ENCODE data around the gene ZNF324B. TPM values are rescaled to one million over a fixed set of nuclear protein-coding genes. Genes with fewer than 3 reads are reported as not detected.
"Not testable (repeated sequence)": the region's sequence is repeated elsewhere in the genome, so short reads cannot be mapped to it uniquely, and the experiment has no call there.

The ZNF324B gene
- total RNA-seq, 1 donor = 10.5 TPM

DNA sequence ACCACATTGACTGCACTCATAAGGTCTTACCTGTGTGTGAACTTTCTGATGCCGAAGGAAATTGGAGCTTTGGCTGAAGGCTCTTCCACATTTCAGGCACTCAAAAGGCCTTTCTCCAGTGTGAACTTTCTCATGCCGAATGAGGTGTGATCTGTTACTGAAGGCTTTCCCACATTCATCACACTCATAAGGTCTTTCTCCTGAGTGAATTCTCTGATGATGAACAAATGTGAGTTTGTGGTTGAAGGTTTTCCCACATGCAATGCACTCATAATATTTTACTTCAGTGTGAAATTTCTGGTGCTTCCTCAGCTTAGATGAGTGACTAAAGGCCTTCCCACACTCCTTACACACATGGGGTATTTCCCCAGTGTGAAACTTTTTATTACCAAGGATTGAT is 17.2 kb upstream of the ZNF324B start:
- no peak for DNase-seq (ENCODE audit: insufficient read length, low spot score, missing footprints)
- Histone ChIP-seq H3K36me3 (ENCODE audit: insufficient read depth, low read length) (peaks cover 53% of the 10 kb centered on the region), H2AFZ (ENCODE audit: low read length) (no peak overlapping the region), H3K9me3 (ENCODE audit: low read depth, low read length) (peaks cover 65% of the 10 kb centered on the region), H3K27ac (ENCODE audit: low read depth, low read length) (no peak overlapping the region), H3K4me3 (ENCODE audit: insufficient read depth, low read length) (no peak overlapping the region), H3K4me2 (ENCODE audit: insufficient read depth, low read length) (no peak overlapping the region), H4K20me1 (ENCODE audit: insufficient read depth, low read length) (no peaks in the 10 kb centered on the region), H3K4me1 (ENCODE audit: insufficient read depth, low read length) (peaks cover under 1% of the 10 kb centered on the region), H3K79me2 (ENCODE audit: insufficient read depth, low read length) (peaks cover 17% of the 10 kb centered on the region), H3K27me3 (ENCODE audit: insufficient read depth, low read length) (no peaks in the 10 kb centered on the region)
- TF ChIP-seq, protein P1, sequence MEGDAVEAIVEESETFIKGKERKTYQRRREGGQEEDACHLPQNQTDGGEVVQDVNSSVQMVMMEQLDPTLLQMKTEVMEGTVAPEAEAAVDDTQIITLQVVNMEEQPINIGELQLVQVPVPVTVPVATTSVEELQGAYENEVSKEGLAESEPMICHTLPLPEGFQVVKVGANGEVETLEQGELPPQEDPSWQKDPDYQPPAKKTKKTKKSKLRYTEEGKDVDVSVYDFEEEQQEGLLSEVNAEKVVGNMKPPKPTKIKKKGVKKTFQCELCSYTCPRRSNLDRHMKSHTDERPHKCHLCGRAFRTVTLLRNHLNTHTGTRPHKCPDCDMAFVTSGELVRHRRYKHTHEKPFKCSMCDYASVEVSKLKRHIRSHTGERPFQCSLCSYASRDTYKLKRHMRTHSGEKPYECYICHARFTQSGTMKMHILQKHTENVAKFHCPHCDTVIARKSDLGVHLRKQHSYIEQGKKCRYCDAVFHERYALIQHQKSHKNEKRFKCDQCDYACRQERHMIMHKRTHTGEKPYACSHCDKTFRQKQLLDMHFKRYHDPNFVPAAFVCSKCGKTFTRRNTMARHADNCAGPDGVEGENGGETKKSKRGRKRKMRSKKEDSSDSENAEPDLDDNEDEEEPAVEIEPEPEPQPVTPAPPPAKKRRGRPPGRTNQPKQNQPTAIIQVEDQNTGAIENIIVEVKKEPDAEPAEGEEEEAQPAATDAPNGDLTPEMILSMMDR (IDR thresholded peaks at IDR 0.05; ENCODE audit: extremely low read depth, low read depth, low read length) = no peak

DNA sequence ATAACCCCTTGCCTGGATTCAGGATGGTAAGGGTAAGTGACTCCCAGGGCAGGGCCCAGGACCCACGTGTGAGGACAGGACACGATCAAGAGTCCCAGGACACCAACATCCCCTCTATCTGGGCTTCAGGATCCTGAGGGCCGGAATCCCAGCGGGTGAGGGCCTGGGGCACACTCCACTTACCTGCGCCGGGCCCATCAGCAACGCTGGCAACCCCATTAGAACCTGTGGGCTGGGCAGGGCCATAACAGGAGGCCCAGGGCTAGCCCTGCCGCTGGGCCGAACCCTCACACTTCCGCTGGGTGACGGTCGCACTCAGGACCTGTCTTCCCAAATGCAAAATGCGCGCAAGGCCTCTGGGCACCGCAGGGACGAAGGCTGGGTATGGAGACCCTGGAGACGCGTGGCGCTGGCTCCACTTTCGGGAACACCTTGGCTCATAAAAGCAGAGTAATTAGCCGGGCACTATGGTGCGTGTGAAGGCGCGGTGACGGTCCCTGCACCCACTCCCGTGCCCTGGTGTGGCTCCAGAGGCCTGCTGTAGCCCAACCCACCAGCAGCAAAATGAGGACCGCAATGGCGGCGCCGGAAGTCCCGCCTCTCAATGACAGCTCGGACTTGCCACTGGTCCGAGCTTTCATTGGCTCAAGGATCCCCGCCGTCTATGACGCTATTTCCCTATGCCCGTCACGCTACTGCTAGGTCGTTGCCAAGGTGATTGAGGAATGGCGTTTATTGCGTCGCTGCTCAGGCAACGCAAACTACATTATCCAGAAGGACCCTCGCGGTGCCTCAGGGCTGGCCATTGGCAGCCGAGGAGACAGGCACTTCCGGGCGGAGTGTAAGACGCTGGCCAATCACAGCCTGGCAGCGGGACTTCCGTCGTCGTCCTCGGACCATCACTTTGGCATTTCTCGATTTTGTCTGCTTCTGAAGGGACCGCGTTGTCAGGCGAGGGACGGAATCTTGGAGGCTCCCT is 11.6 kb upstream of the ZNF324B start, which contains the start of gene ZNF132:
Gene ZNF132 (minus strand): TSS at position 578 of the 979 bp plus-strand sequence. CDS start 332 bp downstream, at position 246.
- peak; percentile 99 for DNase-seq (ENCODE audit: insufficient read length, low spot score, missing footprints)
- peaks cover 24% of the 10 kb centered on the region for H3K79me2 ChIP-seq (ENCODE audit: insufficient read depth, low read length)
- peaks cover 24% of the 10 kb centered on the region for H3K36me3 ChIP-seq (ENCODE audit: insufficient read depth, low read length)
- H3K4me2 ChIP-seq (ENCODE audit: insufficient read depth, low read length) = peak within 1 kb of the TSS; percentile 92
- H3K27me3 ChIP-seq (ENCODE audit: insufficient read depth, low read length) = no peaks in the 10 kb centered on the region
- no peaks in the 10 kb centered on the region for H4K20me1 ChIP-seq (ENCODE audit: insufficient read depth, low read length)
- peaks cover 12% of the 10 kb centered on the region for H3K4me1 ChIP-seq (ENCODE audit: insufficient read depth, low read length)
- H3K9me3 ChIP-seq (ENCODE audit: low read depth, low read length) = peaks cover 18% of the 10 kb centered on the region
- TF ChIP-seq, protein P1 (IDR thresholded peaks at IDR 0.05; ENCODE audit: extremely low read depth, low read depth, low read length) = no peak
- peak within 1 kb of the TSS; percentile 93 for H3K27ac ChIP-seq (ENCODE audit: low read depth, low read length)
- peak within 1 kb of the TSS; percentile 98 for H3K4me3 ChIP-seq (ENCODE audit: insufficient read depth, low read length)
- H2AFZ ChIP-seq (ENCODE audit: low read length) = peak within 1 kb of the TSS; percentile 99

DNA sequence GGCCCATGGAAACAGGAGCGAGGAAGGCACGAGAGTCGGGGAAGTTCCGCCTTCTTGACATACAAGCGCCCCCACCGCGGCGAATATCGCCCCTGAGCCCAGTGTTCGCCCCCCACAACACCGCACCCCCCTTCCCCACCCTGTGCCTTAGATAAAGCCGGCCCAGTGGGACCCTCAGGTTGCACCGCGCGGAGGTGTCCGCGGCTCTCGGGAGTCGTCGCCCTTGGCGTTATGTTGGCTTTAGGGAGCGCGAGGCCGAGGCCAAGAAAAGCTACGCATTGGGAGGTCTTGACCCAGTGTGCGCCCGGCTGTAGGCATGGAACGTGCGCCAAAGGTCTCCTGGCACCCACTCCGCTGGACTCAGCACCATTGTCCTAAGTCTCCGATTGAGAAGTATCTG is 10.9 kb upstream of the ZNF324B start:
- Histone ChIP-seq H2AFZ (ENCODE audit: low read length) (peak overlapping the region; percentile 99), H3K27me3 (ENCODE audit: insufficient read depth, low read length) (no peaks in the 10 kb centered on the region), H4K20me1 (ENCODE audit: insufficient read depth, low read length) (no peaks in the 10 kb centered on the region), H3K79me2 (ENCODE audit: insufficient read depth, low read length) (peaks cover 24% of the 10 kb centered on the region), H3K36me3 (ENCODE audit: insufficient read depth, low read length) (peaks cover 17% of the 10 kb centered on the region), H3K4me3 (ENCODE audit: insufficient read depth, low read length) (peak overlapping the region; percentile 98), H3K4me2 (ENCODE audit: insufficient read depth, low read length) (peak overlapping the region; percentile 92), H3K9me3 (ENCODE audit: low read depth, low read length) (peaks cover 14% of the 10 kb centered on the region), H3K4me1 (ENCODE audit: insufficient read depth, low read length) (peaks cover 12% of the 10 kb centered on the region), H3K27ac (ENCODE audit: low read depth, low read length) (peak overlapping the region; percentile 93)
- DNase-seq (ENCODE audit: insufficient read length, low spot score, missing footprints) = no peak
- TF ChIP-seq, protein P1 (IDR thresholded peaks at IDR 0.05; ENCODE audit: extremely low read depth, low read depth, low read length) = no peak

DNA sequence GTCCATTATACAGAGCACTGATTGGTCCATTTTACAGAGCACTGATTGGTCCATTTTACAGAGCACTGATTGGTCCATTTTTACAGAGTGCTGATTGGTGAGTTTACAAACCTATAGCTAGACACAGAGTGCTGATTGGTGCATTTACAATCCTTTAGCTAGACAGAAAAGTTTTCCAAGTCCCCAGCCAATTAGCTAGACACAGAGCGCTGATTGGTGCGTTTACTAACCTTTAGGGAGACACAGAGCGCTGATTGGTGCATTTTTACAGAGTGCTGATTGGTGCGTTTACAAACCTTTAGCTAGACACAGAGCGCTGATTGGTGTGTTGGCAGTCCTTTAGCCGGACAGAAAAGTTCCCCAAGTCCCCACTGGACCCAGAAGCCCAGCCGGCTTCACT is 8.4 kb upstream of the ZNF324B start:
- H3K4me3 ChIP-seq (ENCODE audit: insufficient read depth, low read length); H3K9me3 ChIP-seq (ENCODE audit: low read depth, low read length); H4K20me1 ChIP-seq (ENCODE audit: insufficient read depth, low read length); H2AFZ ChIP-seq (ENCODE audit: low read length); H3K4me2 ChIP-seq (ENCODE audit: insufficient read depth, low read length); H3K36me3 ChIP-seq (ENCODE audit: insufficient read depth, low read length); H3K27ac ChIP-seq (ENCODE audit: low read depth, low read length); DNase-seq (ENCODE audit: insufficient read length, low spot score, missing footprints); H3K27me3 ChIP-seq (ENCODE audit: insufficient read depth, low read length): not testable (repeated sequence)
- Histone ChIP-seq H3K4me1 (ENCODE audit: insufficient read depth, low read length) (peaks cover 12% of the 10 kb centered on the region), H3K79me2 (ENCODE audit: insufficient read depth, low read length) (peaks cover 16% of the 10 kb centered on the region)

DNA sequence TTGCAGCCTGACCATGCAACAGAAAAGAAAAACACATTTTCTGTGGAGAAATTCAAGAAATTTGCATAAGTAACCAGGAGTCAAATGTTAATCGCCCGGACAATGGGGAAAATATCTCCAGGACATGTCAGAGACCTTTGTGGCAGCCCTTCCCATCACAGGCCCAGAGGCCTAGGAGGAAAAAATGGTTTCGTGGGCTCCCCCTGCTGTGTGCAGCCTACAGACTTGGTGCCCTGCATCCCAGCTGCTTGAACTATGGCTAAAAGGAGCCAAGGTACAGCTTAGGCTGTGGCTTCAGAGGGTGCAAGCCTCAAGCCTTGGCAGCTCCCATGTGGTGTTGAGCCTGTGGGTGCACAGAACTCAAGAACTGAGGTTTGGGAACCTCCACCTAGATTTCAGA is 2.6 kb upstream of the ZNF324B start:
- H3K4me2 ChIP-seq (ENCODE audit: insufficient read depth, low read length); H4K20me1 ChIP-seq (ENCODE audit: insufficient read depth, low read length); H3K27ac ChIP-seq (ENCODE audit: low read depth, low read length); H3K4me3 ChIP-seq (ENCODE audit: insufficient read depth, low read length); H3K9me3 ChIP-seq (ENCODE audit: low read depth, low read length); DNase-seq (ENCODE audit: insufficient read length, low spot score, missing footprints); H3K36me3 ChIP-seq (ENCODE audit: insufficient read depth, low read length); H3K4me1 ChIP-seq (ENCODE audit: insufficient read depth, low read length); H3K79me2 ChIP-seq (ENCODE audit: insufficient read depth, low read length); H3K27me3 ChIP-seq (ENCODE audit: insufficient read depth, low read length); H2AFZ ChIP-seq (ENCODE audit: low read length): not testable (repeated sequence)

DNA sequence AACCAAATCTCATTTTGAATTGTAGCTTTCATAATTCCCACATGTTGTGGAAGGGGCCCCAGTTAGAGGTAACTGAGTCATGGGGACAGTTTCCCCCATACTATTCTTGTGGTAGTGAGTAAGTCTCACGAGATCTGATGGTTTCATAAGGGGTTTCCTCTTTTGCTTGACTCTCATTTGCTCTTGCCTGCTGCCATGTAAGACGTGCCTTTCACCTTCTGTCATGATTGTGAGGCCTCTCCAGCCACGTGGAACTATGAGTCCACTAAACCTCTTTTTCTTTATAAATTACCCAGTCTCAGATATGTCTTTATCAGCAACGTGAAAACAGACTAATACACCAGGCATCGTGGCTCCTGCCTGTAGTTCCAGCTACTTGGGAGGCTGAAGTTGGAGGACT is 1.4 kb upstream of the ZNF324B start:
- not testable (repeated sequence) for H3K27ac ChIP-seq (ENCODE audit: low read depth, low read length); H3K27me3 ChIP-seq (ENCODE audit: insufficient read depth, low read length); H3K9me3 ChIP-seq (ENCODE audit: low read depth, low read length); H3K4me2 ChIP-seq (ENCODE audit: insufficient read depth, low read length); H4K20me1 ChIP-seq (ENCODE audit: insufficient read depth, low read length); H3K79me2 ChIP-seq (ENCODE audit: insufficient read depth, low read length); H2AFZ ChIP-seq (ENCODE audit: low read length); H3K4me1 ChIP-seq (ENCODE audit: insufficient read depth, low read length); H3K4me3 ChIP-seq (ENCODE audit: insufficient read depth, low read length); DNase-seq (ENCODE audit: insufficient read length, low spot score, missing footprints)
- H3K36me3 ChIP-seq (ENCODE audit: insufficient read depth, low read length) = peaks cover 11% of the 10 kb centered on the region

Data from osteoblast (primary cell).